ENCODE measurements around the gene ADAMTSL3. TPM values are rescaled to one million over a fixed set of nuclear protein-coding genes. Genes with fewer than 3 reads are reported as not detected.

The ADAMTSL3 gene
- total RNA-seq: under 0.01 and 0.38 TPM in 2 replicates

GRCh38 chr15:83653639-83654378, at the start of gene ADAMTSL3:
Gene ADAMTSL3 (plus strand): TSS chr15:83654123. CDS start chr15:83655762, 1,639 bp downstream.

Small RNA genes lying within 50 kb of the gene (small RNA-seq; reads per million reads assigned to genes)
- not detected for gene RNU6-1339P
- not detected for gene RNU6-401P

Other genes starting within 250 kb of the ADAMTSL3 start
- not detected in 2 replicates for gene SH3GL3, start 206.8 kb upstream of the ADAMTSL3 start, total RNA-seq